Activated naive CD4-positive, alpha-beta T cell treated with anti-CD3 and anti-CD28 coated beads, Interleukin-2, amount 50 U/mL, for 24 hours (primary cell): ENCODE data around the gene BICC1.

ENCODE experiments used
- H3K27ac Mint-ChIP-seq: one replicate; pipeline ENCODE4 v1.8.0; 2021; ENCODE audit warnings: mild to moderate bottlenecking, mixed read lengths
- H3K27me3 Mint-ChIP-seq: one replicate; pipeline ENCODE4 v1.8.0; 2021; ENCODE audit warnings: mixed read lengths
- H3K36me3 Mint-ChIP-seq: one replicate; pipeline ENCODE4 v1.8.0; 2021; ENCODE audit warnings: mixed read lengths
- H3K4me1 Mint-ChIP-seq: one replicate; pipeline ENCODE4 v1.8.0; 2021; ENCODE audit warnings: mixed read lengths
- H3K4me3 Mint-ChIP-seq: one replicate; pipeline ENCODE4 v1.8.0; 2021; ENCODE audit warnings: mild to moderate bottlenecking, mixed read lengths
- H3K9me3 Mint-ChIP-seq: one replicate; pipeline ENCODE4 v1.8.0; 2021; ENCODE audit warnings: mixed read lengths

The BICC1 gene

GRCh38 chr10:58767652-58768051 lies 255.0 kb downstream of the BICC1 start:
- no peaks in the 10 kb centered on the region for H3K4me1 Mint-ChIP-seq
- H3K9me3 Mint-ChIP-seq = peaks cover 5% of the 10 kb centered on the region
- no peak overlapping the region for H3K27ac Mint-ChIP-seq
- no peak overlapping the region for H3K4me3 Mint-ChIP-seq
- no peaks in the 10 kb centered on the region for H3K36me3 Mint-ChIP-seq
- H3K27me3 Mint-ChIP-seq = no peaks in the 10 kb centered on the region

- Mint-ChIP-seq H3K36me3 (no peaks in the 10 kb centered on the region), H3K9me3 (peaks cover 5% of the 10 kb centered on the region), H3K4me3 (no peak overlapping the region), H3K27me3 (no peaks in the 10 kb centered on the region), H3K4me1 (no peaks in the 10 kb centered on the region), H3K27ac (no peak overlapping the region)
Measured at GRCh38 chr10:58771863-58772262, 259.2 kb downstream of the BICC1 start.

- H3K9me3 Mint-ChIP-seq = peaks cover 2% of the 10 kb centered on the region
- H3K4me3 Mint-ChIP-seq = no peak overlapping the region
- no peaks in the 10 kb centered on the region for H3K36me3 Mint-ChIP-seq
- no peaks in the 10 kb centered on the region for H3K27me3 Mint-ChIP-seq
- H3K4me1 Mint-ChIP-seq = no peaks in the 10 kb centered on the region
- no peak overlapping the region for H3K27ac Mint-ChIP-seq
Measured at GRCh38 chr10:58772758-58773157, 260.1 kb downstream of the BICC1 start.

GRCh38 chr10:58773341-58773740 lies 260.7 kb downstream of the BICC1 start:
- no peaks in the 10 kb centered on the region for H3K36me3 Mint-ChIP-seq
- no peaks in the 10 kb centered on the region for H3K4me1 Mint-ChIP-seq

GRCh38 chr10:58773944-58774343 lies 261.3 kb downstream of the BICC1 start:
- Mint-ChIP-seq H3K27me3 (no peaks in the 10 kb centered on the region), H3K4me3 (no peak overlapping the region), H3K9me3 (no peaks in the 10 kb centered on the region), H3K27ac (no peak overlapping the region), H3K4me1 (no peaks in the 10 kb centered on the region), H3K36me3 (no peaks in the 10 kb centered on the region)

More at GRCh38 chr10:58773341-58773740, 260.7 kb downstream of the BICC1 start:
- Mint-ChIP-seq H3K27me3 (no peaks in the 10 kb centered on the region), H3K9me3 (no peaks in the 10 kb centered on the region), H3K27ac (no peak overlapping the region), H3K4me3 (no peak overlapping the region)

- H3K27ac Mint-ChIP-seq = no peak overlapping the region
- H3K36me3 Mint-ChIP-seq = no peaks in the 10 kb centered on the region
- peaks cover 2% of the 10 kb centered on the region for H3K27me3 Mint-ChIP-seq
- H3K9me3 Mint-ChIP-seq = no peaks in the 10 kb centered on the region
- H3K4me1 Mint-ChIP-seq = no peaks in the 10 kb centered on the region
- no peak overlapping the region for H3K4me3 Mint-ChIP-seq
Measured at GRCh38 chr10:58775960-58776567, 263.4 kb downstream of the BICC1 start.

GRCh38 chr10:58776568-58777318 lies 264.1 kb downstream of the BICC1 start:
- H3K27me3 Mint-ChIP-seq = peaks cover 2% of the 10 kb centered on the region
- no peaks in the 10 kb centered on the region for H3K36me3 Mint-ChIP-seq
- H3K9me3 Mint-ChIP-seq = no peaks in the 10 kb centered on the region
- H3K4me1 Mint-ChIP-seq = no peaks in the 10 kb centered on the region
- H3K4me3 Mint-ChIP-seq = no peak overlapping the region
- H3K27ac Mint-ChIP-seq = no peak overlapping the region

- Mint-ChIP-seq H3K4me3 (no peak overlapping the region), H3K9me3 (no peaks in the 10 kb centered on the region), H3K27me3 (peaks cover 2% of the 10 kb centered on the region), H3K36me3 (no peaks in the 10 kb centered on the region), H3K4me1 (no peaks in the 10 kb centered on the region), H3K27ac (no peak overlapping the region)
Measured at GRCh38 chr10:58778966-58779365, 266.3 kb downstream of the BICC1 start.

GRCh38 chr10:58779594-58779993 lies 266.9 kb downstream of the BICC1 start:
- Mint-ChIP-seq H3K4me3 (no peak overlapping the region), H3K9me3 (no peaks in the 10 kb centered on the region), H3K36me3 (no peaks in the 10 kb centered on the region), H3K27ac (no peak overlapping the region), H3K4me1 (no peaks in the 10 kb centered on the region), H3K27me3 (peaks cover 2% of the 10 kb centered on the region)

GRCh38 chr10:58780476-58780875 lies 267.8 kb downstream of the BICC1 start:
- no peak overlapping the region for H3K27ac Mint-ChIP-seq

GRCh38 chr10:58781873-58782488 lies 269.3 kb downstream of the BICC1 start:
- no peak overlapping the region for H3K27ac Mint-ChIP-seq
- peaks cover 2% of the 10 kb centered on the region for H3K27me3 Mint-ChIP-seq
- no peaks in the 10 kb centered on the region for H3K9me3 Mint-ChIP-seq
- no peaks in the 10 kb centered on the region for H3K36me3 Mint-ChIP-seq
- H3K4me3 Mint-ChIP-seq = no peak overlapping the region
- H3K4me1 Mint-ChIP-seq = no peaks in the 10 kb centered on the region

More at GRCh38 chr10:58780476-58780875, 267.8 kb downstream of the BICC1 start:
- peaks cover 2% of the 10 kb centered on the region for H3K27me3 Mint-ChIP-seq
- H3K9me3 Mint-ChIP-seq = no peaks in the 10 kb centered on the region
- H3K4me1 Mint-ChIP-seq = no peaks in the 10 kb centered on the region
- H3K4me3 Mint-ChIP-seq = no peak overlapping the region
- no peaks in the 10 kb centered on the region for H3K36me3 Mint-ChIP-seq

GRCh38 chr10:58782876-58783851 lies 270.5 kb downstream of the BICC1 start:
- Mint-ChIP-seq H3K27me3 (peaks cover 2% of the 10 kb centered on the region), H3K9me3 (no peaks in the 10 kb centered on the region), H3K4me3 (no peak overlapping the region), H3K36me3 (no peaks in the 10 kb centered on the region), H3K27ac (no peak overlapping the region), H3K4me1 (no peaks in the 10 kb centered on the region)

GRCh38 chr10:58784361-58784760 lies 271.7 kb downstream of the BICC1 start:
- Mint-ChIP-seq H3K4me3 (no peak overlapping the region), H3K4me1 (no peaks in the 10 kb centered on the region), H3K9me3 (no peaks in the 10 kb centered on the region), H3K27ac (no peak overlapping the region), H3K36me3 (no peaks in the 10 kb centered on the region), H3K27me3 (peaks cover 2% of the 10 kb centered on the region)

- Mint-ChIP-seq H3K4me1 (no peaks in the 10 kb centered on the region), H3K27me3 (no peaks in the 10 kb centered on the region), H3K36me3 (no peaks in the 10 kb centered on the region), H3K27ac (no peak overlapping the region), H3K4me3 (no peak overlapping the region), H3K9me3 (no peaks in the 10 kb centered on the region)
Measured at GRCh38 chr10:58785354-58785753, 272.7 kb downstream of the BICC1 start.

- no peaks in the 10 kb centered on the region for H3K36me3 Mint-ChIP-seq
- H3K27me3 Mint-ChIP-seq = no peaks in the 10 kb centered on the region
- H3K4me3 Mint-ChIP-seq = no peak overlapping the region
- no peaks in the 10 kb centered on the region for H3K4me1 Mint-ChIP-seq
- H3K27ac Mint-ChIP-seq = no peak overlapping the region
- H3K9me3 Mint-ChIP-seq = no peaks in the 10 kb centered on the region
Measured at GRCh38 chr10:58791137-58791536, 278.5 kb downstream of the BICC1 start.
